Neural progenitor cell (in vitro differentiated cells): ENCODE results near the gene ATAD2B.

ENCODE experiments used
- EZH2 ChIP-seq: fragments of 200-600 bp; sonication (generic); IDR thresholded peaks from 2 replicates; pipeline ENCODE4 v1.6.1; 2017; ENCODE audit warnings: antibody characterized with exemption, mild to moderate bottlenecking, moderate library complexity
- EZH2phosphoT487 ChIP-seq: fragments of 200-600 bp; sonication (generic); IDR thresholded peaks from 2 replicates; pipeline ENCODE4 v1.6.1; 2017; ENCODE audit warnings: antibody characterized with exemption
- TF ChIP-seq, protein P1 (sequence below): fragments of 200-600 bp; sonication (generic); IDR thresholded peaks from 2 replicates; pipeline ENCODE4 v1.5.1; 2017; ENCODE audit warnings: antibody characterized with exemption, mild to moderate bottlenecking

DNA sequence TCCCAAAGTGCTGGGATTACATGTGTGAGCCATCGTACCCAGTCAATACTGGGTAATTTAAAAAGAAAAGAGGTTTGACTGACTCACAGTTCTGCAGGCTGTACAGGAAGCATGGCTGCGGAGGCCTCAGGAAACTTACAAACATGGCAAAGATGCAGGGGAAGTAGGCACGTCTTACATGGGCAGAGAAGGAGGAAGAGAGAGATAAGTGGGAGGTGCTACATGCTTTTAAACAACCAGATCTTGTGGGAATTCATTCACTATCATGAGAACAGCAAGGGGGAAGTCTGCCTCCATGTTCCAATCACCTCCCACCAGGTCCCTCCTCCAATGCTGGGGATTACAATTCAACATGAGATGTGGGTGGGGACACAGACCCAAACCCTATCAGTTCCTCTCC is 192.5 kb downstream of the ATAD2B start:
- TF ChIP-seq EZH2phosphoT487 = no peak
- TF ChIP-seq, protein P1, sequence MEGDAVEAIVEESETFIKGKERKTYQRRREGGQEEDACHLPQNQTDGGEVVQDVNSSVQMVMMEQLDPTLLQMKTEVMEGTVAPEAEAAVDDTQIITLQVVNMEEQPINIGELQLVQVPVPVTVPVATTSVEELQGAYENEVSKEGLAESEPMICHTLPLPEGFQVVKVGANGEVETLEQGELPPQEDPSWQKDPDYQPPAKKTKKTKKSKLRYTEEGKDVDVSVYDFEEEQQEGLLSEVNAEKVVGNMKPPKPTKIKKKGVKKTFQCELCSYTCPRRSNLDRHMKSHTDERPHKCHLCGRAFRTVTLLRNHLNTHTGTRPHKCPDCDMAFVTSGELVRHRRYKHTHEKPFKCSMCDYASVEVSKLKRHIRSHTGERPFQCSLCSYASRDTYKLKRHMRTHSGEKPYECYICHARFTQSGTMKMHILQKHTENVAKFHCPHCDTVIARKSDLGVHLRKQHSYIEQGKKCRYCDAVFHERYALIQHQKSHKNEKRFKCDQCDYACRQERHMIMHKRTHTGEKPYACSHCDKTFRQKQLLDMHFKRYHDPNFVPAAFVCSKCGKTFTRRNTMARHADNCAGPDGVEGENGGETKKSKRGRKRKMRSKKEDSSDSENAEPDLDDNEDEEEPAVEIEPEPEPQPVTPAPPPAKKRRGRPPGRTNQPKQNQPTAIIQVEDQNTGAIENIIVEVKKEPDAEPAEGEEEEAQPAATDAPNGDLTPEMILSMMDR = no peak
- TF ChIP-seq EZH2 = no peak
